ENCODE results near the gene ZNF775. TPM values are rescaled to one million over a fixed set of nuclear protein-coding genes. Genes with fewer than 3 reads are reported as not detected.

Gene ZNF775
- total RNA-seq, 1 experiment from 2014 or later = 3.7 TPM

GRCh38 chr7:150403376-150404171 is 24.4 kb downstream of the ZNF775 start:
- no peaks in the 10 kb centered on the region for H3K79me2 ChIP-seq (ENCODE audit: low read length)
- no peak overlapping the region for H3K9ac ChIP-seq (ENCODE audit: low read length)
- H3K36me3 ChIP-seq (ENCODE audit: low read depth, low read length) = no peaks in the 10 kb centered on the region
- intact Hi-C loops (cut with micrococcal nuclease) = loop anchor here (2.0 kb wide), 1 partner anchor 13 kb away; no protein-coding TSS in a partner anchor
- no peak overlapping the region for H3K27ac ChIP-seq (ENCODE audit: low read length)
- DNase-seq = no peak
- H3K4me2 ChIP-seq (ENCODE audit: low read length) = no peak overlapping the region
- H3K4me1 ChIP-seq (ENCODE audit: insufficient read depth, low read length) = peaks cover 29% of the 10 kb centered on the region
- no peaks in the 10 kb centered on the region for H4K20me1 ChIP-seq (ENCODE audit: low read length)
- no peak for ATAC-seq
- ChIA-PET POLR2A (ENCODE audit: unreplicated experiment) (no interaction called here), CTCF (no interaction called here)
- H3K27me3 ChIP-seq (ENCODE audit: low read length) = no peaks in the 10 kb centered on the region
- H3F3A ChIP-seq (ENCODE audit: low read length, unreplicated experiment) = no peaks in the 10 kb centered on the region
- no peak overlapping the region for H3K4me3 ChIP-seq (ENCODE audit: low read length)
- no peak for TF ChIP-seq EZH2phosphoT487 (IDR thresholded peaks at IDR 0.05; ENCODE audit: borderline replicate concordance, low read length)
- TF ChIP-seq EZH2 (IDR thresholded peaks at IDR 0.05; ENCODE audit: low read length, unreplicated experiment) = no peak
- TF ChIP-seq, protein P1, sequence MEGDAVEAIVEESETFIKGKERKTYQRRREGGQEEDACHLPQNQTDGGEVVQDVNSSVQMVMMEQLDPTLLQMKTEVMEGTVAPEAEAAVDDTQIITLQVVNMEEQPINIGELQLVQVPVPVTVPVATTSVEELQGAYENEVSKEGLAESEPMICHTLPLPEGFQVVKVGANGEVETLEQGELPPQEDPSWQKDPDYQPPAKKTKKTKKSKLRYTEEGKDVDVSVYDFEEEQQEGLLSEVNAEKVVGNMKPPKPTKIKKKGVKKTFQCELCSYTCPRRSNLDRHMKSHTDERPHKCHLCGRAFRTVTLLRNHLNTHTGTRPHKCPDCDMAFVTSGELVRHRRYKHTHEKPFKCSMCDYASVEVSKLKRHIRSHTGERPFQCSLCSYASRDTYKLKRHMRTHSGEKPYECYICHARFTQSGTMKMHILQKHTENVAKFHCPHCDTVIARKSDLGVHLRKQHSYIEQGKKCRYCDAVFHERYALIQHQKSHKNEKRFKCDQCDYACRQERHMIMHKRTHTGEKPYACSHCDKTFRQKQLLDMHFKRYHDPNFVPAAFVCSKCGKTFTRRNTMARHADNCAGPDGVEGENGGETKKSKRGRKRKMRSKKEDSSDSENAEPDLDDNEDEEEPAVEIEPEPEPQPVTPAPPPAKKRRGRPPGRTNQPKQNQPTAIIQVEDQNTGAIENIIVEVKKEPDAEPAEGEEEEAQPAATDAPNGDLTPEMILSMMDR (conservative IDR thresholded peaks at IDR 0.05; ENCODE audit: low read depth, low read length) = no peak
- no peaks in the 10 kb centered on the region for H3K9me2 ChIP-seq (replicated peaks; ENCODE audit: low read length)
- H3K9me3 ChIP-seq (ENCODE audit: low read length) = no peaks in the 10 kb centered on the region
- no peak overlapping the region for H2AFZ ChIP-seq (ENCODE audit: low read length)
- BruUV-seq (replicated peaks) = no TSS peak

- Histone ChIP-seq H3K9me3 (ENCODE audit: low read length) (no peaks in the 10 kb centered on the region), H3K4me1 (ENCODE audit: insufficient read depth, low read length) (peaks cover 25% of the 10 kb centered on the region), H3K27me3 (ENCODE audit: low read length) (no peaks in the 10 kb centered on the region), H3F3A (ENCODE audit: low read length, unreplicated experiment) (no peaks in the 10 kb centered on the region), H3K4me3 (ENCODE audit: low read length) (peak overlapping the region; percentile 78), H3K9ac (ENCODE audit: low read length) (peak overlapping the region; percentile 88), H2AFZ (ENCODE audit: low read length) (peak overlapping the region; percentile 99), H4K20me1 (ENCODE audit: low read length) (no peaks in the 10 kb centered on the region), H3K27ac (ENCODE audit: low read length) (no peak overlapping the region), H3K4me2 (ENCODE audit: low read length) (peak overlapping the region; percentile 99), H3K9me2 (replicated peaks; ENCODE audit: low read length) (no peaks in the 10 kb centered on the region), H3K79me2 (ENCODE audit: low read length) (no peaks in the 10 kb centered on the region), H3K36me3 (ENCODE audit: low read depth, low read length) (no peaks in the 10 kb centered on the region)
- ChIA-PET POLR2A (ENCODE audit: unreplicated experiment) (no interaction called here), CTCF (no interaction called here)
- no peak for DNase-seq
- intact Hi-C loops (cut with micrococcal nuclease) = loop anchor here (2.0 kb wide), 1 partner anchor 13 kb away; no protein-coding TSS in a partner anchor
- TF ChIP-seq EZH2phosphoT487 (IDR thresholded peaks at IDR 0.05; ENCODE audit: borderline replicate concordance, low read length) = no peak
- TF ChIP-seq EZH2 (IDR thresholded peaks at IDR 0.05; ENCODE audit: low read length, unreplicated experiment) = no peak
- TF ChIP-seq, protein P1 (conservative IDR thresholded peaks at IDR 0.05; ENCODE audit: low read depth, low read length) = no peak
- TSS peak; percentile 89 for BruUV-seq (replicated peaks)
- no peak for ATAC-seq
Measured at GRCh38 chr7:150404172-150404804, 25.2 kb downstream of the ZNF775 start.
